Uterus (tissue), 4 donors: ENCODE results near the gene SLC5A4. TPM values are rescaled to one million over a fixed set of nuclear protein-coding genes. Genes with fewer than 3 reads are reported as not detected.

Experiments used
- DNase-seq, 2 donors: peaks; one replicate each; pipeline ENCODE4 v3.0.0-alpha.2; 2019 to 2020
- H3K27ac ChIP-seq, 2 donors: fragments of 200-600 bp; sonication (generic); 1 replicate in 1 of 2; 2 replicates in 1 of 2; pipeline ENCODE4 v1.5.1; 2016 to 2018
- H3K27me3 ChIP-seq, 2 donors: fragments of 200-600 bp; sonication (generic); one replicate each; pipeline ENCODE4 v1.5.1; 2018 to 2019; ENCODE audit warnings: control low read depth in 1 of 2
- H3K36me3 ChIP-seq, 2 donors: fragments of 200-600 bp; sonication (generic); one replicate each; pipeline ENCODE4 v1.5.1; 2019; ENCODE audit warnings: control low read depth in 1 of 2
- H3K4me1 ChIP-seq, 2 donors: fragments of 200-600 bp; sonication (generic); one replicate each; pipeline ENCODE4 v1.5.1; 2018 to 2019; ENCODE audit warnings: control low read depth in 1 of 2
- H3K4me3 ChIP-seq, 2 donors: fragments of 200-600 bp; sonication (generic); 1 replicate in 1 of 2; 2 replicates in 1 of 2; pipeline ENCODE4 v1.5.1; 2018 to 2019; ENCODE audit warnings: mild to moderate bottlenecking in 1 of 2
- H3K9me3 ChIP-seq, 2 donors: fragments of 200-600 bp; sonication (generic); one replicate each; pipeline ENCODE4 v1.5.1; 2019; ENCODE audit warnings: control low read depth in 1 of 2
- CTCF ChIP-seq, 4 experiments: fragments of 200-600 bp in 2 of 4; fragments of 450-650 bp in 2 of 4; sonication (generic) in 2 of 4; IDR thresholded peaks; one replicate each; pipeline ENCODE4 v1.5.1; 2016 to 2019; ENCODE audit warnings: antibody characterized with exemption in 4 of 4, mild to moderate bottlenecking in 2 of 4, moderate library complexity in 1 of 4
- POLR2A ChIP-seq, 2 donors: fragments of 450-650 bp; IDR thresholded peaks; one replicate each; pipeline ENCODE4 v1.6.1; 2016; ENCODE audit warnings: antibody characterized with exemption in 2 of 2, mild to moderate bottlenecking in 1 of 2, moderate library complexity in 1 of 2
- intact Hi-C: fragments of 100-400 bp; cut with DNase I; formaldehyde crosslinking; loops from one replicate; pipeline ENCODE4 v1.15.1; 2023; ENCODE audit warnings: low total_unique reads
- total RNA-seq, 4 donors: library from RNA; depleted of rRNA in 3 of 4; stranded (reverse); fragments of >200 nt in 3 of 4; gene quantifications; one replicate each; pipeline versions ENCODE4 v1.1.0 to v1.2.4, GENCODE V29; 2014 to 2023
- donor health status: DM: yes; HTN: yes; CAD: no.

Gene SLC5A4
- total RNA-seq, 4 donors from 2014 or later: 4.7 to 4.9 TPM; not detected in 2

- H3K27me3 ChIP-seq: no peaks in the 10 kb centered on the region
- H3K4me3 ChIP-seq: no peak overlapping the region
- no peak overlapping the region for H3K27ac ChIP-seq
- no peaks in the 10 kb centered on the region for H3K4me1 ChIP-seq
- DNase-seq: no peak
- H3K36me3 ChIP-seq: no peaks in the 10 kb centered on the region
- no peaks in the 10 kb centered on the region for H3K9me3 ChIP-seq
- no peak for TF ChIP-seq POLR2A (IDR thresholded peaks at IDR 0.05)
- TF ChIP-seq CTCF (IDR thresholded peaks at IDR 0.05): no peak
- intact Hi-C loops: no loop called here
Measured at GRCh38 chr22:32236970-32237369, 18.2 kb downstream of the SLC5A4 start.

- no peak overlapping the region for H3K4me3 ChIP-seq
- H3K36me3 ChIP-seq: no peaks in the 10 kb centered on the region
- no peak for DNase-seq
- no peaks in the 10 kb centered on the region for H3K4me1 ChIP-seq
- no peaks in the 10 kb centered on the region for H3K9me3 ChIP-seq
- intact Hi-C loops: no loop called here
- no peak for TF ChIP-seq CTCF (IDR thresholded peaks at IDR 0.05)
- TF ChIP-seq POLR2A (IDR thresholded peaks at IDR 0.05): no peak
- H3K27me3 ChIP-seq: no peaks in the 10 kb centered on the region
- no peak overlapping the region for H3K27ac ChIP-seq
Measured at GRCh38 chr22:32233091-32233490, 22.1 kb downstream of the SLC5A4 start.

GRCh38 chr22:32232191-32232830 lies 22.8 kb downstream of the SLC5A4 start:
- Histone ChIP-seq H3K4me1 (no peaks in the 10 kb centered on the region), H3K27me3 (no peaks in the 10 kb centered on the region), H3K9me3 (no peaks in the 10 kb centered on the region), H3K4me3 (no peak overlapping the region), H3K27ac (no peak overlapping the region), H3K36me3 (no peaks in the 10 kb centered on the region)
- DNase-seq: no peak
- intact Hi-C loops: no loop called here
- TF ChIP-seq CTCF (IDR thresholded peaks at IDR 0.05) (no peak), POLR2A (IDR thresholded peaks at IDR 0.05) (no peak)

- Histone ChIP-seq H3K36me3 (no peaks in the 10 kb centered on the region), H3K4me3 (no peak overlapping the region), H3K27me3 (no peaks in the 10 kb centered on the region), H3K27ac (no peak overlapping the region), H3K9me3 (no peaks in the 10 kb centered on the region), H3K4me1 (no peaks in the 10 kb centered on the region)
- no peak for TF ChIP-seq CTCF (IDR thresholded peaks at IDR 0.05)
- intact Hi-C loops: no loop called here
- DNase-seq: no peak
Measured at GRCh38 chr22:32226326-32227104, 28.6 kb downstream of the SLC5A4 start.

- Histone ChIP-seq H3K27me3 (no peaks in the 10 kb centered on the region), H3K9me3 (no peaks in the 10 kb centered on the region), H3K4me3 (no peak overlapping the region), H3K4me1 (no peaks in the 10 kb centered on the region), H3K27ac (no peak overlapping the region), H3K36me3 (no peaks in the 10 kb centered on the region)
- no peak for DNase-seq
- TF ChIP-seq CTCF (IDR thresholded peaks at IDR 0.05): no peak
- intact Hi-C loops: no loop called here
Measured at GRCh38 chr22:32222991-32223390, 32.2 kb downstream of the SLC5A4 start.
